ENCODE measurements around the gene MAU2. TPM values are rescaled to one million over a fixed set of nuclear protein-coding genes. Genes with fewer than 3 reads are reported as not detected.

MAU2 gene
- total and polyA plus RNA-seq, 2 of the 8 experiments (the other 6 are each of a cell fraction or from before 2014, with no cell fraction given), result 32.0 to 40.8 TPM

- Histone ChIP-seq H3K4me1 (replicated peaks in 1 of 4; ENCODE audit: control insufficient read depth in 3 of 4, insufficient read depth in 4 of 4, low read length in 3 of 4) (peaks cover 0 to 5% (median 4%) of the 10 kb centered on the region in 4 experiments; a peak in 3 of 7 replicates), H3K36me3 (ENCODE audit: control insufficient read depth in 2 of 4, insufficient read depth in 4 of 4, low read length in 3 of 4) (peaks cover 3 to 27% (median 12%) of the 10 kb centered on the region in 4 experiments; a peak in 5 of 8 replicates), H3K79me2 (ENCODE audit: control insufficient read depth in 1 of 2, insufficient read depth in 2 of 2, low read length in 2 of 2) (peaks cover 3 to 70% of the 10 kb centered on the region in 2 experiments; a peak in 3 of 4 replicates), H3K27ac (ENCODE audit: low read depth, low read length) (peak overlapping the region; percentile 98), H3K4me2 (ENCODE audit: insufficient read depth in 1 of 2, low read depth in 2 of 2, low read length in 2 of 2) (peak overlapping the region; percentile 85 to 86), H2BK5ac (ENCODE audit: low read depth, low read length) (peak overlapping the region; percentile 99), H3K56ac (replicated peaks; ENCODE audit: insufficient read length, low read depth, low read length) (peak overlapping the region; percentile 97), H3K23ac (ENCODE audit: insufficient read length) (no peak overlapping the region), H3K9ac (replicated peaks in 1 of 4; ENCODE audit: extremely low read depth in 1 of 4, low read depth in 3 of 4, low read length in 3 of 4) (peak overlapping the region; percentile 95 to 99 (median 98)), H3K9me3 (ENCODE audit: insufficient read depth in 2 of 2, low read depth in 1 of 2, low read length in 1 of 2) (no peaks in the 10 kb centered on the region), H3K79me1 (ENCODE audit: low read depth, low read length) (peaks cover 4% of the 10 kb centered on the region), H2BK120ac (replicated peaks; ENCODE audit: low read depth, low read length) (no peak overlapping the region), H3K4me3 (ENCODE audit: extremely low read depth in 1 of 4, insufficient read depth in 2 of 4, low read depth in 3 of 4, low read length in 4 of 4) (peak overlapping the region; percentile 79 to 96 (median 88)), H2AK5ac (ENCODE audit: low read depth, low read length) (no peak overlapping the region), H3K18ac (ENCODE audit: extremely low read depth, low read length) (peak overlapping the region; percentile 95; the same call in 1 of the 2 replicates), H4K5ac (ENCODE audit: insufficient read length, low read depth, low read length) (peak overlapping the region; percentile 93), H3K27me3 (replicated peaks in 1 of 4; ENCODE audit: control insufficient read depth in 3 of 4, extremely low read depth in 1 of 4, insufficient read depth in 3 of 4, low read length in 3 of 4) (no peaks in the 10 kb centered on the region), H2AFZ (ENCODE audit: low read length) (0 out of 2 replicates have a peak overlapping the region, but pooled peaks have one; percentile 73), H4K8ac (ENCODE audit: extremely low read depth, insufficient read depth, low read length) (peak overlapping the region; percentile 100; the same call in 1 of the 2 replicates), H2BK15ac (ENCODE audit: low read length) (no peak overlapping the region), H2BK12ac (ENCODE audit: low read depth, low read length) (peak overlapping the region; percentile 75; the same call in 1 of the 2 replicates), H4K91ac (replicated peaks; ENCODE audit: insufficient read length, low read length) (peak overlapping the region; percentile 89), H4K20me1 (replicated peaks in 1 of 2; ENCODE audit: control insufficient read depth in 1 of 2, insufficient read depth in 2 of 2, low read length in 2 of 2) (peaks cover 0 to 4% of the 10 kb centered on the region in 2 experiments), H3K14ac (ENCODE audit: insufficient read length) (no peak overlapping the region), H3K23me2 (ENCODE audit: low read depth, low read length) (peaks cover 7% of the 10 kb centered on the region; the same call in 1 of the 2 replicates), H3K4ac (replicated peaks; ENCODE audit: insufficient read length, low read depth, low read length) (no peak overlapping the region), H2BK20ac (ENCODE audit: low read length) (no peak overlapping the region)
- POLR2A ChIA-PET (ENCODE audit: partially characterized antibody), result interaction anchor here (0.9 to 2.6 kb wide), 10 partner anchors 9 to 195 kb away, joined by 3 to 7 read pairs (median 4); partner anchors contain the start of genes GATAD2A, NDUFA13 and TSSK6
- WGBS, 2 experiments (ENCODE audit: extremely low coverage in 1 of 2, insufficient coverage in 1 of 2, insufficient read length in 1 of 2, insufficient replicate concordance in 2 of 2, low coverage in 1 of 2, low lambda C conversion rate in 2 of 2, missing lambda C conversion rate in 1 of 2), result 4% methylated on average over 32 of the region's 34 CpGs; no CpG with 5 or more reads in 1 of the 2 experiments
- CTCF ChIA-PET (ENCODE audit: partially characterized antibody), result interaction anchor here (0.8 to 3.1 kb wide), 6 partner anchors 10 to 859 kb away, joined by 3 to 17 read pairs (median 4); no protein-coding TSS in a partner anchor
- peak in 1 of 2 experiments; percentile 53 for DNase-seq (ENCODE audit: low read depth in 1 of 2, low spot score in 2 of 2)
- no peak for FAIRE-seq
- no peak for TF ChIP-seq GABPA (IDR thresholded peaks at IDR 0.05; ENCODE audit: borderline replicate concordance, insufficient read depth, low read length)
- no peak for TF ChIP-seq MAX (IDR thresholded peaks at IDR 0.05)
- TF ChIP-seq KDM4A (IDR thresholded peaks at IDR 0.05; ENCODE audit: low read depth, low read length, severe bottlenecking), result peak; percentile 15
- TF ChIP-seq SIN3A (conservative IDR thresholded peaks at IDR 0.05 in 1 of 2, IDR thresholded peaks at IDR 0.05 in 1 of 2; ENCODE audit: low read depth in 1 of 2, low read length in 2 of 2), result peak in 1 of 2 experiments; percentile 68; a peak in 2 of 4 replicates
- TF ChIP-seq PHF8 (conservative IDR thresholded peaks at IDR 0.05; ENCODE audit: low read depth, low read length), result 0 out of 2 replicates have a peak, but pooled peaks have one; percentile 3
- peak; percentile 74 for TF ChIP-seq SAP30 (IDR thresholded peaks at IDR 0.05; ENCODE audit: insufficient read depth, insufficient replicate concordance, low read length)
- peak in 2 of 3 experiments; percentile 15 to 23; a peak in 2 of 4 replicates for TF ChIP-seq CTCF (IDR thresholded peaks at IDR 0.05; ENCODE audit: control extremely low read depth in 1 of 3, insufficient read depth in 1 of 3, low read depth in 1 of 3, low read length in 3 of 3)
Measured at GRCh38 chr19:19321141-19321577, 530 bp downstream of the MAU2 start.
